ENCODE measurements around the gene FRZB.
"Not testable (repeated sequence)": the region's sequence is repeated elsewhere in the genome, so short reads cannot be mapped to it uniquely, and the experiment has no call there.

Gene FRZB

GRCh38 chr2:182897137-182897536 lies 30.7 kb upstream of the FRZB start:
- H3K4me1 Mint-ChIP-seq (ENCODE audit: low read depth) = no peaks in the 10 kb centered on the region
- no peaks in the 10 kb centered on the region for H3K9me3 Mint-ChIP-seq
- no peaks in the 10 kb centered on the region for H3K27me3 Mint-ChIP-seq (ENCODE audit: low read depth)
- DNase-seq (ENCODE audit: low spot score) = no peak
- no peaks in the 10 kb centered on the region for H3K36me3 Mint-ChIP-seq (ENCODE audit: low read depth)
- no peak overlapping the region for H3K4me3 Mint-ChIP-seq
- no peak overlapping the region for H3K27ac Mint-ChIP-seq

- no peaks in the 10 kb centered on the region for H3K4me1 Mint-ChIP-seq (ENCODE audit: low read depth)
- H3K4me3 Mint-ChIP-seq = no peak overlapping the region
- no peaks in the 10 kb centered on the region for H3K36me3 Mint-ChIP-seq (ENCODE audit: low read depth)
- peaks cover 4% of the 10 kb centered on the region for H3K27me3 Mint-ChIP-seq (ENCODE audit: low read depth)
- H3K27ac Mint-ChIP-seq = no peak overlapping the region
- DNase-seq (ENCODE audit: low spot score) = no peak
- no peaks in the 10 kb centered on the region for H3K9me3 Mint-ChIP-seq
These were observed 29.4 kb upstream of the FRZB start for GRCh38 chr2:182895798-182896197.

DNA sequence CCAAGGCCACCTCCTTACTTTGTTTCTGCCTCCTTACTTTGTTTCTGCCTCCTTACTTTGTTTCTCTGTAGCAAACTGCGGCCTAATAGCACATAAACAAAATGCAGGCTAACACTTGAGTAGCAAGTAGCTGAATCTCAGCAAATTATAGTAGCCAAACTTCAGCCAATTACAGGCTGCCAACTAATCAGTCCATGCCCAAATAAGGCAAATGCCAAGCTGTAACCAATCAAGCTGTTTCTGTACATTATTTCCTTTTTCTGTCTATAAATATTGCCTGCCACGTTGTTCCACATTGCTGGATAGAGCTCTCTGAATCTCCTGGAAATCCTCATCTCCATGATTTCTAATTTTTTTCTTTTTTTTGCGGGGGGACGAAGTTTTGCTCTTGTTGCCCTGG lies 28.7 kb upstream of the FRZB start:
- peaks cover 4% of the 10 kb centered on the region for H3K27me3 Mint-ChIP-seq (ENCODE audit: low read depth)
- no peaks in the 10 kb centered on the region for H3K9me3 Mint-ChIP-seq
- H3K27ac Mint-ChIP-seq = no peak overlapping the region
- H3K4me1 Mint-ChIP-seq (ENCODE audit: low read depth) = no peaks in the 10 kb centered on the region
- H3K4me3 Mint-ChIP-seq = no peak overlapping the region
- DNase-seq (ENCODE audit: low spot score) = no peak
- H3K36me3 Mint-ChIP-seq (ENCODE audit: low read depth) = no peaks in the 10 kb centered on the region

DNA sequence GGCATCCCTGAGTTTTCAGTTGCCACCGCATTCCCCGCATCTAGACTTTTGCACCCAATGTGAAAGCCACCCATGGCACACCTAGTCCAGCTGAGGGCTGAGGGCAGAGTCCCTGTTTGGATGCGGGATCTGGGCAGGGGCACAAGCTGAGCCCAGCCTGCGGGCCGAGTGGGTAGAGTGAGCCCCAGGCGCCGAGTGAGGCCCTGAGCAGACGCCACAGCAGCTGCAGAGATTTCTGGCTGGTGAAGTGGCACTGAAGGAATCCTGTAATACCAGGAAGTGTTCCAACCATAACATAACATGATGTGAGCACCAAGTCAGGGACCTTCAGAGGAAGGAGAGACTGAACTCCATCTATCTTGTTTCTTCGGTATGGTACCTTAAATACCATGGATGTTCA lies 27.7 kb upstream of the FRZB start:
- Mint-ChIP-seq H3K27me3 (ENCODE audit: low read depth) (peaks cover 4% of the 10 kb centered on the region), H3K9me3 (no peaks in the 10 kb centered on the region), H3K4me1 (ENCODE audit: low read depth) (no peaks in the 10 kb centered on the region), H3K4me3 (no peak overlapping the region), H3K27ac (no peak overlapping the region), H3K36me3 (ENCODE audit: low read depth) (no peaks in the 10 kb centered on the region)
- no peak for DNase-seq (ENCODE audit: low spot score)

- H3K9me3 Mint-ChIP-seq = no peaks in the 10 kb centered on the region
- no peaks in the 10 kb centered on the region for H3K4me1 Mint-ChIP-seq (ENCODE audit: low read depth)
- H3K4me3 Mint-ChIP-seq = no peak overlapping the region
- DNase-seq (ENCODE audit: low spot score) = no peak
- peaks cover 4% of the 10 kb centered on the region for H3K27me3 Mint-ChIP-seq (ENCODE audit: low read depth)
- no peak overlapping the region for H3K27ac Mint-ChIP-seq
- H3K36me3 Mint-ChIP-seq (ENCODE audit: low read depth) = no peaks in the 10 kb centered on the region
These were observed 27.2 kb upstream of the FRZB start for GRCh38 chr2:182893666-182894065.

GRCh38 chr2:182893035-182893434 lies 26.6 kb upstream of the FRZB start:
- H3K4me3 Mint-ChIP-seq; DNase-seq (ENCODE audit: low spot score); H3K9me3 Mint-ChIP-seq; H3K27me3 Mint-ChIP-seq (ENCODE audit: low read depth); H3K36me3 Mint-ChIP-seq (ENCODE audit: low read depth); H3K27ac Mint-ChIP-seq; H3K4me1 Mint-ChIP-seq (ENCODE audit: low read depth): not testable (repeated sequence)

DNA sequence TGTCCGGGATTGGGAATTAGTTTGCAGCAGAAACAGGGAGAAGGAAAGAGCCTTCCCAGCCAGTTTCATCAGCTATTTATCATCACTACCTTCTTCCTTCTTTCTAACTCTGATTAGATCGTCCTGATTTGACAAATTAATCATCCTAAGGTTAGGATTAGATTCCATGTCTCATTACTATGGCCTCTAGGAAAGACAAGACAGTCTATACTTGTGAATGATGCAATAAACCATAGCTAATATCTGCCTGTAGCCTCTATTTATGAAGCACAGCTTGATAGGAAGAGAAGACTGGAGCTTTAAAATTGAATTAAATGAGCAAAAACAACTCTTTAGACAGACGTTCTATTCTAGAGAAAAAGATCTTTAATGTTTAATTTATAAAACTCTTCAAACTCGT lies 25.2 kb upstream of the FRZB start:
- no peak overlapping the region for H3K4me3 Mint-ChIP-seq
- H3K27ac Mint-ChIP-seq = no peak overlapping the region
- no peaks in the 10 kb centered on the region for H3K9me3 Mint-ChIP-seq
- H3K36me3 Mint-ChIP-seq (ENCODE audit: low read depth) = no peaks in the 10 kb centered on the region
- no peak for DNase-seq (ENCODE audit: low spot score)
- peaks cover 6% of the 10 kb centered on the region for H3K27me3 Mint-ChIP-seq (ENCODE audit: low read depth)
- H3K4me1 Mint-ChIP-seq (ENCODE audit: low read depth) = no peaks in the 10 kb centered on the region

DNA sequence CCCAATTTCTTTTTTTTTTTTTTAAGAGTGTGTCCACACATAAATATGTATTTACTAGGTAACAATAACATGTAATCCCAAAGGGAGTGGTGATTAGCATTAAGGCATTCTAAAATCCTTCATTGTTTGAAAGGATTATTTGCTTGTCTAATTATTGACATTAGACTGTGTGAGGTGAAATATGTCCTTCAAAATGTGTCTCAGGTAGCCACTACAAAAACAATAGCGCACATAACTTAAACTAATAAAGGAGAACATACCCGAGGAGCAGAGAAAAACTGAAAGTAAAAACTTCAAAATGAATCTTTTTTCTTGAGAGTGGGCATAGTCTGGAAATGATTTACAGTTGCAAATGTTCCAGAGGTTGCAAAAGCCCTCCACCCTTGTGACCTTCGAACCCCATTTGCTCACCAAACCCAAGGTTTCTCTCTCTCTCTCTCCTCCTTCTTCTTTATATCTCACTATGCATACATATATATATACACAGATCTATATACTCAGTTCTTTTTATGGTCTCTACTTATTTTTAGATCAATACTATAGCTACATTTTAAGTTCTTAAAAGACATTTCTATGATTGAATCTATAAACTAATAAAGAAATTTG lies 24.4 kb upstream of the FRZB start:
- Mint-ChIP-seq H3K27ac (no peak overlapping the region), H3K36me3 (ENCODE audit: low read depth) (no peaks in the 10 kb centered on the region), H3K9me3 (no peaks in the 10 kb centered on the region), H3K27me3 (ENCODE audit: low read depth) (peaks cover 6% of the 10 kb centered on the region), H3K4me3 (no peak overlapping the region), H3K4me1 (ENCODE audit: low read depth) (no peaks in the 10 kb centered on the region)
- DNase-seq (ENCODE audit: low spot score) = no peak

- peaks cover 6% of the 10 kb centered on the region for H3K27me3 Mint-ChIP-seq (ENCODE audit: low read depth)
- H3K4me1 Mint-ChIP-seq (ENCODE audit: low read depth) = no peaks in the 10 kb centered on the region
- H3K27ac Mint-ChIP-seq = no peak overlapping the region
- H3K36me3 Mint-ChIP-seq (ENCODE audit: low read depth) = no peaks in the 10 kb centered on the region
- DNase-seq (ENCODE audit: low spot score) = no peak
- no peak overlapping the region for H3K4me3 Mint-ChIP-seq
- no peaks in the 10 kb centered on the region for H3K9me3 Mint-ChIP-seq
These were observed 23.9 kb upstream of the FRZB start for GRCh38 chr2:182890305-182890704.

- Mint-ChIP-seq H3K27me3 (ENCODE audit: low read depth) (peaks cover 6% of the 10 kb centered on the region), H3K36me3 (ENCODE audit: low read depth) (no peaks in the 10 kb centered on the region), H3K4me1 (ENCODE audit: low read depth) (no peaks in the 10 kb centered on the region), H3K4me3 (no peak overlapping the region), H3K9me3 (no peaks in the 10 kb centered on the region), H3K27ac (no peak overlapping the region)
- DNase-seq (ENCODE audit: low spot score) = no peak
These were observed 21.4 kb upstream of the FRZB start for GRCh38 chr2:182887753-182888415.

DNA sequence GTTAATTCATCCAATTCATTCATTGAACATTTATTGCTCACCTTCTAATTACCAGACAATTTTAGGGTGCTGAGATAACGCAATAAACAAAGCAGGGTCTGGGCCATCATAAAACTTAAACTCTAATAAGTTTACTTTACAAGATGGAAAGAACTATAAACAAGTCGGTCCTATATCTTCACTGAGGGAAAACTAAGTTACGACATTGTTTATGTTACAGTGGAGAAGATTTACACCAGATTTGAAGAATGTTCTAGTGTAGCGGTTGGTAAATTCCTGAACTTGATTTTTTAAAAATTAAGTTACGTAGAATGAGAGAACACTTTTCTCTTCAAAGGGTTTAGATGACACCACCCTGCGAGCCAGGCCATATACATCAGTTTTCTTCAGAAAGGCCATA lies 20.7 kb upstream of the FRZB start:
- Mint-ChIP-seq H3K36me3 (ENCODE audit: low read depth) (no peaks in the 10 kb centered on the region), H3K4me3 (no peak overlapping the region), H3K9me3 (no peaks in the 10 kb centered on the region), H3K4me1 (ENCODE audit: low read depth) (no peaks in the 10 kb centered on the region), H3K27ac (no peak overlapping the region), H3K27me3 (ENCODE audit: low read depth) (peaks cover 6% of the 10 kb centered on the region)
- no peak for DNase-seq (ENCODE audit: low spot score)

DNA sequence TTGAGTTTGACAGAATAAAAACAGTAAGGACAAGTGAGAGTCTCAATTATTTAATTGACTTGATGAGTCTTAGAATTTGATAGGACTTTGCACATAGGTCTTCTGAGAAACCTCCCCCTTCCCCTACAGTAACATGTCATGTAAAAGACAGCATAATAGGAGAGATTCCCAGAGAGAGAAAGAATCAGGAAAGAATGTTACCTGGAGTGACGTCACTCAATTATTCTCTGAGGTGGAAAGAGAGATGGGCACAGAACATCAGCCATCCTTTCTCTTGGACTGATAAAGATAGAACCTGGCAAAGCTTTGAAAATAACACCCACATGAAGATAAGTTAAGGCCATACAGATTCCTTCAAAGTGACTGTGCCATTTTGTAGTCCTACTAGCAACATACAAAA lies 19.3 kb upstream of the FRZB start:
- Mint-ChIP-seq H3K27me3 (ENCODE audit: low read depth) (peaks cover 2% of the 10 kb centered on the region), H3K36me3 (ENCODE audit: low read depth) (no peaks in the 10 kb centered on the region), H3K4me1 (ENCODE audit: low read depth) (no peaks in the 10 kb centered on the region), H3K27ac (no peak overlapping the region), H3K4me3 (no peak overlapping the region), H3K9me3 (no peaks in the 10 kb centered on the region)
- no peak for DNase-seq (ENCODE audit: low spot score)

DNA sequence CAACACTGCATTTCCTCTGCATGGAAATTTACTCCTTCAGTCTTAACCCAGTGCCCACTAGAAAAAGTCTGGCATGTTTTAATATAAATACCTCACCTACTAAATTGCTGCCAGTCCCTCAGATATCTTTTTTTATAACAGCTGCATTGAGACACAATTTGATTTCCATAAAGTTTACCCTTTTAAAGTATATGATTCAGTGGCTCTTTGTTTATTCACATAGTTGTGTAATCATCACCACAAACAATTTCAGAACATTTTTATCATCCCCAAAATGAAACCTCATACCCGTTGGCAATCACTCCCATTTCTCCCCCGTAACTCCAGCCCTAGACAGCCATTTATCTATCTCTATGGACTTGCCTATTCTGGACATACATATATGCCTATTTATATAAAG lies 17.0 kb upstream of the FRZB start:
- Mint-ChIP-seq H3K4me1 (ENCODE audit: low read depth) (no peaks in the 10 kb centered on the region), H3K4me3 (no peak overlapping the region), H3K27me3 (ENCODE audit: low read depth) (peaks cover 1% of the 10 kb centered on the region), H3K9me3 (peaks cover 5% of the 10 kb centered on the region), H3K27ac (no peak overlapping the region), H3K36me3 (ENCODE audit: low read depth) (no peaks in the 10 kb centered on the region)
- no peak for DNase-seq (ENCODE audit: low spot score)

DNA sequence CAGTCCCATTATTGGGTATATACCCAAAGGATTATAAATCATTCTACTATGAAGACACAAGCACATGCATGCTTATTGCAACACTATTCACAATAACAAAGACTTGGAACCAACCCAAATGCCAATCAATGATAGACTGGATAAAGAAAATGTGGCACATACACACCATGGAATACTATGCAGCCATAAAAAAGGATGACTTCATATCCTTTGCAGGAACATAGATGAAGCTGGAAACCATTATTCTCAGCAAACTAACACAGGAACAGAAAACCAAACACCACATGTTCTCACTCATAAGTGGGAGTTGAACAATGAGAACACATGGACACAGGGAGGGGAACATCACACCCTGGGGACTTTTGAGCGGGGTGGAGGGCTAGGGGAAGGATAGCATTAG lies 13.7 kb upstream of the FRZB start:
- H3K27me3 Mint-ChIP-seq (ENCODE audit: low read depth); H3K4me1 Mint-ChIP-seq (ENCODE audit: low read depth); H3K27ac Mint-ChIP-seq; H3K36me3 Mint-ChIP-seq (ENCODE audit: low read depth); H3K4me3 Mint-ChIP-seq; H3K9me3 Mint-ChIP-seq; DNase-seq (ENCODE audit: low spot score): not testable (repeated sequence)

DNA sequence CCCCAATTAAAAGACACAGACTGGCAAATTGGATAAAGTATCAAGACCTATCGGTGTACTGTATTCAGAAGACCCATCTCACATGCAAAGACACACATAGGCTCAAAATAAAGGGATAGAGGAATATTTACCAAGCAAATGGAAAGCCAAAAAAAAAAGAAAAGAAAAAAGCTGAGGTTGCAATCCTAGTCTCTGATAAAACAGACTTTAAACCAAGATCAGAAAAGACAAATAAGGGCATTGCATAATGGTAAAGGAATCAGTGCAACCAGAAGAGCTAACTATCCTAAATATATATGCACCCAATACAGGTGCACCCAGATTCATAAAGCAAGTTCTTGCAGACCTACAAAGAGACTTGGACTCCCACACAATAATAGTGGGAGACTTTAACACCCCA lies 10.2 kb upstream of the FRZB start:
- not testable (repeated sequence) for DNase-seq (ENCODE audit: low spot score); H3K4me3 Mint-ChIP-seq; H3K36me3 Mint-ChIP-seq (ENCODE audit: low read depth); H3K4me1 Mint-ChIP-seq (ENCODE audit: low read depth); H3K9me3 Mint-ChIP-seq; H3K27ac Mint-ChIP-seq; H3K27me3 Mint-ChIP-seq (ENCODE audit: low read depth)
